HuH-7.5 (cell line): ENCODE measurements around the gene RAI1.
"Not testable (repeated sequence)": the region's sequence is repeated elsewhere in the genome, so short reads cannot be mapped to it uniquely, and the experiment has no call there.

Experiments used
- DNase-seq: peaks from one replicate; pipeline ENCODE4 v3.0.0; 2011; ENCODE audit warnings: low spot score

RAI1 gene

GRCh38 chr17:17798573-17799255 lies 117.5 kb downstream of the RAI1 start:
- DNase-seq = no peak

- no peak for DNase-seq
Observed at GRCh38 chr17:17800504-17801021, 119.3 kb downstream of the RAI1 start.

GRCh38 chr17:17801800-17802481 lies 120.7 kb downstream of the RAI1 start:
- no peak for DNase-seq

- DNase-seq = no peak
Observed at GRCh38 chr17:17804007-17804406, 122.7 kb downstream of the RAI1 start.

- no peak for DNase-seq
Observed at GRCh38 chr17:17805575-17805974, 124.3 kb downstream of the RAI1 start.

GRCh38 chr17:17806035-17806434 lies 124.8 kb downstream of the RAI1 start:
- no peak for DNase-seq

GRCh38 chr17:17806611-17807274 lies 125.5 kb downstream of the RAI1 start:
- DNase-seq = no peak

- no peak for DNase-seq
Observed at GRCh38 chr17:17807440-17807839, 126.2 kb downstream of the RAI1 start.

- DNase-seq = not testable (repeated sequence)
Observed at GRCh38 chr17:17808200-17808599, 126.9 kb downstream of the RAI1 start.

GRCh38 chr17:17808706-17809432 lies 127.6 kb downstream of the RAI1 start:
- no peak for DNase-seq

GRCh38 chr17:17809531-17810083 lies 128.3 kb downstream of the RAI1 start:
- no peak for DNase-seq

GRCh38 chr17:17810084-17810894 lies 129.0 kb downstream of the RAI1 start:
- no peak for DNase-seq

- DNase-seq = no peak
Observed at GRCh38 chr17:17810895-17811248, 129.6 kb downstream of the RAI1 start.

GRCh38 chr17:17811381-17812210 lies 130.3 kb downstream of the RAI1 start:
- peak; percentile 83 for DNase-seq

GRCh38 chr17:17812211-17813054 lies 131.2 kb downstream of the RAI1 start:
- DNase-seq = peak; percentile 92

GRCh38 chr17:17813055-17813724 lies 131.9 kb downstream of the RAI1 start:
- no peak for DNase-seq

- DNase-seq = no peak
Observed at GRCh38 chr17:17813725-17814095, 132.5 kb downstream of the RAI1 start.

GRCh38 chr17:17814162-17815061 lies 133.2 kb downstream of the RAI1 start:
- no peak for DNase-seq
